T-helper 1 cell treated with Interleukin-12 subunit alpha and Interleukin-12 subunit beta and Interleukin-4 antibody, amounts not matched to agents 30 μg/mL and 1 μg/mL, for 36 hours (primary cell): ENCODE data around the gene LHPP.

ENCODE experiments used
- H3K27ac Mint-ChIP-seq: one replicate; pipeline ENCODE4 v1.8.0; 2021; ENCODE audit warnings: mild to moderate bottlenecking, mixed read lengths
- H3K27me3 Mint-ChIP-seq: one replicate; pipeline ENCODE4 v1.8.0; 2021; ENCODE audit warnings: low read depth, mixed read lengths
- H3K36me3 Mint-ChIP-seq: one replicate; pipeline ENCODE4 v1.8.0; 2021; ENCODE audit warnings: low read depth, mixed read lengths
- H3K4me1 Mint-ChIP-seq: one replicate; pipeline ENCODE4 v1.8.0; 2021; ENCODE audit warnings: low read depth, mixed read lengths
- H3K4me3 Mint-ChIP-seq: one replicate; pipeline ENCODE4 v1.8.0; 2021; ENCODE audit warnings: mild to moderate bottlenecking, moderate library complexity, mixed read lengths
- H3K9me3 Mint-ChIP-seq: one replicate; pipeline ENCODE4 v1.8.0; 2021; ENCODE audit warnings: mixed read lengths

Gene LHPP

DNA sequence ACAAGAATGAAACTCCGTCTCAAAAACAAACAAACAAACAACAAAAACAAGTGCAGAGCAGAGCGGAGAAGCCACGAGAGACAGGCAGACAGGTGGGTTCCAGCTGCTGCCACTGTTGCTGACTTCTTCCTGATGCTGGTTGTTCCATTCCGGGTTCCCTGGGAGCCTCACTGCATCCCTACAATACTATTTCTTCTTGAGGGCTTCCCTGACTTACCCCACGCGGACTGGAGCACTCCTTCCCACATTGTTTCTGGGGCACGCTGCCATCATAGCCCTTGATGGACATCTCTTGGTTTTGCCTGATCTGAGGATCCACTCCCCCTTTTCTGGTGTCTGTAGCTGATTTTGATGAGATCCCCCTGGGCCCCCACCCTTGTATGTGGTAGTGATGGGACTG, 6.2 kb upstream of the LHPP start:
- peaks cover 58% of the 10 kb centered on the region for H3K27me3 Mint-ChIP-seq
- peaks cover under 1% of the 10 kb centered on the region for H3K4me1 Mint-ChIP-seq
- no peaks in the 10 kb centered on the region for H3K9me3 Mint-ChIP-seq
- H3K4me3 Mint-ChIP-seq, result no peak overlapping the region
- H3K36me3 Mint-ChIP-seq, result no peaks in the 10 kb centered on the region
- no peak overlapping the region for H3K27ac Mint-ChIP-seq

DNA sequence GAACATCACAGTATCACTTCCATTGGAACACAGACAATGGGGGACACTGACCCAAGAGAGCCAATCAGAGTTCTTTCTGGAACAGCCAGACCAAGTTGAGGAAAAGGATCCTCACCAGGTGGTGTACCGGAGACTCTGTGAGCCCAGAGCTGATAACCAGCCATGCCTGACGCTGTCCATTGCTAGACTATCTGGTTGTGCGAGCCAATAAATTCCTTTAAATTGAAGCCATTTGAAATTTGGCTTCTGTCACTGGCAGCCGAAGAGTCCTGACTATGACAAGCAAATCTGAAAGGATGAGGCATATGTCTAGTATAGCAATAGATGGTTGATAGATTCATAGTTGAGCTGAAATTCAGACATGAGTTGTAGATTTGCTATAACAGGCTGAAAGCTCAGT, 3.1 kb upstream of the LHPP start:
- no peak overlapping the region for H3K27ac Mint-ChIP-seq
- peaks cover 3% of the 10 kb centered on the region for H3K4me1 Mint-ChIP-seq
- peaks cover 32% of the 10 kb centered on the region for H3K27me3 Mint-ChIP-seq
- no peak overlapping the region for H3K4me3 Mint-ChIP-seq
- H3K9me3 Mint-ChIP-seq, result no peaks in the 10 kb centered on the region
- H3K36me3 Mint-ChIP-seq, result no peaks in the 10 kb centered on the region

DNA sequence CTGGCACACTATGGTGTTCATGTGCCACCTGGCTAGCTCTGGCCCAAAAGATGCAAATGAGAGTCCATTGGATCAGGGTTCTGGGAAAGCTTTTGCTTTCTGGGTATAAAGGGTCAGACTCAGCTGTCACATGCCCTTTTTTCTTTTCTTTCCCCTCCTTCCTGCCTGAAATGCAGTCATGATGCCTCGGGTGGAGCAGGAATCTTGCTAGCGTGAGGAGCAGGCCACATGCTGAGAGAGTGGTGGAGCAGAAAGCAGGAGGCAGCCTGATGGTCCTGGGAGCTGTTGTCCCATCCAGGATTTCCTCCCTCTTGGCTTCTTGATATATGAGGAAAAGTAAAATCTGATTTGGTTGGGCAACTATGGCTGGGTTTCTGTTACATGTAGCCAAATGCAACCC, 2.7 kb upstream of the LHPP start:
- Mint-ChIP-seq H3K36me3 (no peaks in the 10 kb centered on the region), H3K4me3 (no peak overlapping the region), H3K9me3 (no peaks in the 10 kb centered on the region), H3K27ac (no peak overlapping the region), H3K4me1 (peaks cover 3% of the 10 kb centered on the region), H3K27me3 (peaks cover 28% of the 10 kb centered on the region)

GRCh38 chr10:124459395-124459794, 2.2 kb upstream of the LHPP start:
- Mint-ChIP-seq H3K27ac (peak overlapping the region; percentile 29), H3K27me3 (peaks cover 23% of the 10 kb centered on the region), H3K4me3 (no peak overlapping the region), H3K9me3 (no peaks in the 10 kb centered on the region), H3K4me1 (peaks cover 7% of the 10 kb centered on the region), H3K36me3 (peaks cover under 1% of the 10 kb centered on the region)

DNA sequence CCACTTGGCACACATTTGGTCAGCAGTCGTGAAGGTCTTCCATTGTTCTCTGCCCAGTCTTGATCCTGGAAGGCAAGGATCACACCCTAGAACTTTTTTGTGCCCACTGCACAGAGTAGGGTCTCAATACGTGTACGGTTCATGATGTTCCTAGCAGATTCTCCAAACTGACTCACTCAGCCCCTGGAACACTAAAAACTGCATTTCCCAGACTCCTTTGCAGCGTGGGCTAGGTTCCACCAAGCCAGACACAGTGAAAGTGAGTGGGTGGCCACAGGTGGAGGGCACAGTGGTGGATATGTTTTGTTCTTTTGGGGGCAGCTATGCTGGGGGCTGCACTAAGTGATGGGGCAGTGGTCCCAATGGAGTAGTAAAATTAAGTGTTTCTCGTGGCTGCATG, 1.5 kb upstream of the LHPP start:
- H3K36me3 Mint-ChIP-seq, result peaks cover 7% of the 10 kb centered on the region
- peaks cover 15% of the 10 kb centered on the region for H3K4me1 Mint-ChIP-seq
- peaks cover 15% of the 10 kb centered on the region for H3K27me3 Mint-ChIP-seq
- no peak overlapping the region for H3K27ac Mint-ChIP-seq
- H3K4me3 Mint-ChIP-seq, result no peak overlapping the region
- no peaks in the 10 kb centered on the region for H3K9me3 Mint-ChIP-seq

GRCh38 chr10:124462348-124462695, 699 bp downstream of the LHPP start:
- H3K4me1 Mint-ChIP-seq, result peaks cover 25% of the 10 kb centered on the region
- no peaks in the 10 kb centered on the region for H3K27me3 Mint-ChIP-seq
- H3K27ac Mint-ChIP-seq, result peak overlapping the region; percentile 75
- H3K4me3 Mint-ChIP-seq, result peak overlapping the region; percentile 88
- peaks cover 8% of the 10 kb centered on the region for H3K36me3 Mint-ChIP-seq
- H3K9me3 Mint-ChIP-seq, result no peaks in the 10 kb centered on the region

GRCh38 chr10:124464028-124464965, 2.7 kb downstream of the LHPP start:
- Mint-ChIP-seq H3K9me3 (no peaks in the 10 kb centered on the region), H3K27me3 (no peaks in the 10 kb centered on the region), H3K4me1 (peaks cover 25% of the 10 kb centered on the region), H3K36me3 (peaks cover 8% of the 10 kb centered on the region), H3K27ac (peak overlapping the region; percentile 71), H3K4me3 (peak overlapping the region; percentile 15)

- Mint-ChIP-seq H3K9me3 (no peaks in the 10 kb centered on the region), H3K4me3 (peak overlapping the region; percentile 15), H3K27me3 (no peaks in the 10 kb centered on the region), H3K36me3 (peaks cover 8% of the 10 kb centered on the region), H3K4me1 (peaks cover 25% of the 10 kb centered on the region), H3K27ac (peak overlapping the region; percentile 71)
These were observed 3.6 kb downstream of the LHPP start for GRCh38 chr10:124465003-124465776.

GRCh38 chr10:124465777-124466488, 4.3 kb downstream of the LHPP start:
- H3K27ac Mint-ChIP-seq, result no peak overlapping the region
- peaks cover 25% of the 10 kb centered on the region for H3K4me1 Mint-ChIP-seq
- no peaks in the 10 kb centered on the region for H3K9me3 Mint-ChIP-seq
- H3K27me3 Mint-ChIP-seq, result no peaks in the 10 kb centered on the region
- no peak overlapping the region for H3K4me3 Mint-ChIP-seq
- H3K36me3 Mint-ChIP-seq, result peaks cover 8% of the 10 kb centered on the region

GRCh38 chr10:124467165-124467564, 5.5 kb downstream of the LHPP start:
- Mint-ChIP-seq H3K4me3 (no peak overlapping the region), H3K9me3 (no peaks in the 10 kb centered on the region), H3K27me3 (no peaks in the 10 kb centered on the region), H3K4me1 (peaks cover 22% of the 10 kb centered on the region), H3K27ac (no peak overlapping the region), H3K36me3 (peaks cover 8% of the 10 kb centered on the region)

DNA sequence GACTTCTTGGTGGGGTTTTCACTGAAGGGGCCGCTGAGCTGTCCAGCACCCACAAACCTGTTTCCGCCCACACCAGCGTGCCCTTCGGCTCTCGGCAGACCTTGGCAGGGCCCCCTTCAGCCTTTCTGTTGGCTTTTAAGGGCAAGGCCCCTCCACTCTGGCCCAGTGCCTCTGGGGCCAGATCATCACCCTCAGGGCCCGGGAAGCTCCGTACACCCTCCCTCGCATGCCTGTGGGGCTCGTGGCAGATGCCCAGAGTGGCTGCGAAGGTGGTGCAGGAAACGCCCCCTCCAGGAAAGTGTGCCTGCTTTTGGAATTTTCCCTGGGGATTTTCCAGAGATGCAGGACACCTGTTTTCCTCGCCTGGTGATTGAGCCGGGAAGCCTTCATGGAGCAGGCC, 7.0 kb downstream of the LHPP start:
- no peak overlapping the region for H3K4me3 Mint-ChIP-seq
- H3K27me3 Mint-ChIP-seq, result no peaks in the 10 kb centered on the region
- no peak overlapping the region for H3K27ac Mint-ChIP-seq
- no peaks in the 10 kb centered on the region for H3K9me3 Mint-ChIP-seq
- H3K36me3 Mint-ChIP-seq, result peaks cover 8% of the 10 kb centered on the region
- H3K4me1 Mint-ChIP-seq, result peaks cover 22% of the 10 kb centered on the region

GRCh38 chr10:124469956-124470484, 8.4 kb downstream of the LHPP start:
- Mint-ChIP-seq H3K9me3 (no peaks in the 10 kb centered on the region), H3K27me3 (no peaks in the 10 kb centered on the region), H3K36me3 (peaks cover 3% of the 10 kb centered on the region), H3K4me3 (no peak overlapping the region), H3K4me1 (peaks cover 12% of the 10 kb centered on the region), H3K27ac (no peak overlapping the region)

- H3K4me1 Mint-ChIP-seq, result peaks cover 4% of the 10 kb centered on the region
- H3K9me3 Mint-ChIP-seq, result no peaks in the 10 kb centered on the region
- H3K27ac Mint-ChIP-seq, result no peak overlapping the region
- no peaks in the 10 kb centered on the region for H3K27me3 Mint-ChIP-seq
- no peak overlapping the region for H3K4me3 Mint-ChIP-seq
- H3K36me3 Mint-ChIP-seq, result no peaks in the 10 kb centered on the region
These were observed 9.2 kb downstream of the LHPP start for GRCh38 chr10:124470544-124471434.
